ENCODE data around the gene ZNF346. TPM values are rescaled to one million over a fixed set of nuclear protein-coding genes. Genes with fewer than 3 reads are reported as not detected.

Gene ZNF346
- total and polyA plus RNA-seq, 2 of the 13 experiments (the other 11 are each of a cell fraction or from before 2014, with no cell fraction given): 8.6 to 19.4 TPM

DNA sequence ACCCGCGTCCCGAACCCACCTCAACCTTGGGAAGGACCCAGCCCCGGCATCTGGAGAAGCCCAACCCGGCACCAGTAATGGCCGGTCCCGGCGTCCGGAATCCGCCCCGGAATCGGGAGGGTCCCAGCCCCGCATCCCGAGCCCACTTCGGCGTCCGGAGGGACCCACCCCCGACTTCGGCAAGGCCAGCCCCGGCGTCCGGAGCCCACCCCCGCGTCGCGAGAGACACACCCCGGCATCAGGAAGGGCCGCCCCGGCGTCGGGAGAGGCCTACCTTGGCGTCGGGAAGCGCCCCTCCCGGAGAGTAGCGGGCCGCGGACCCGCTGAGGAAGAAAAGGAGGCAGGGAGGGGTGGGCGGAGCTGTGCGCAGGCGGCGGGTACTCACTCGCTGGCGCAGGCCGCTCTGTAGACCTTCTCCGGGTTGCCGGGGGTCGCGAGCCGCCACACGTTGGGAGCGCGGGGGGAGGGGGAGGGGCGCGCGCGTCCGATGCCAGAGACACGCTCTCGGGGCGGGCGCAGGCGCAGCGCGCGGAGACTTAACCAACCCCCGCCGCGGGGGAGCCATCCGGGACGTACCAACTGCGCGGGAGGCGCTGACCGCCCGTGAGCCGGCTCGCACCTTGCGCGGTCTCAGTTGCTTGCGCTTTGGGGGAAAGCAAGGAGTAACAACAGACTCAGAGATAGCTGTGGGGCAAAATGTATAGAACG lies 16.1 kb upstream of the ZNF346 start, which contains the start of gene UIMC1 (continued):
- TF ChIP-seq, protein P1, sequence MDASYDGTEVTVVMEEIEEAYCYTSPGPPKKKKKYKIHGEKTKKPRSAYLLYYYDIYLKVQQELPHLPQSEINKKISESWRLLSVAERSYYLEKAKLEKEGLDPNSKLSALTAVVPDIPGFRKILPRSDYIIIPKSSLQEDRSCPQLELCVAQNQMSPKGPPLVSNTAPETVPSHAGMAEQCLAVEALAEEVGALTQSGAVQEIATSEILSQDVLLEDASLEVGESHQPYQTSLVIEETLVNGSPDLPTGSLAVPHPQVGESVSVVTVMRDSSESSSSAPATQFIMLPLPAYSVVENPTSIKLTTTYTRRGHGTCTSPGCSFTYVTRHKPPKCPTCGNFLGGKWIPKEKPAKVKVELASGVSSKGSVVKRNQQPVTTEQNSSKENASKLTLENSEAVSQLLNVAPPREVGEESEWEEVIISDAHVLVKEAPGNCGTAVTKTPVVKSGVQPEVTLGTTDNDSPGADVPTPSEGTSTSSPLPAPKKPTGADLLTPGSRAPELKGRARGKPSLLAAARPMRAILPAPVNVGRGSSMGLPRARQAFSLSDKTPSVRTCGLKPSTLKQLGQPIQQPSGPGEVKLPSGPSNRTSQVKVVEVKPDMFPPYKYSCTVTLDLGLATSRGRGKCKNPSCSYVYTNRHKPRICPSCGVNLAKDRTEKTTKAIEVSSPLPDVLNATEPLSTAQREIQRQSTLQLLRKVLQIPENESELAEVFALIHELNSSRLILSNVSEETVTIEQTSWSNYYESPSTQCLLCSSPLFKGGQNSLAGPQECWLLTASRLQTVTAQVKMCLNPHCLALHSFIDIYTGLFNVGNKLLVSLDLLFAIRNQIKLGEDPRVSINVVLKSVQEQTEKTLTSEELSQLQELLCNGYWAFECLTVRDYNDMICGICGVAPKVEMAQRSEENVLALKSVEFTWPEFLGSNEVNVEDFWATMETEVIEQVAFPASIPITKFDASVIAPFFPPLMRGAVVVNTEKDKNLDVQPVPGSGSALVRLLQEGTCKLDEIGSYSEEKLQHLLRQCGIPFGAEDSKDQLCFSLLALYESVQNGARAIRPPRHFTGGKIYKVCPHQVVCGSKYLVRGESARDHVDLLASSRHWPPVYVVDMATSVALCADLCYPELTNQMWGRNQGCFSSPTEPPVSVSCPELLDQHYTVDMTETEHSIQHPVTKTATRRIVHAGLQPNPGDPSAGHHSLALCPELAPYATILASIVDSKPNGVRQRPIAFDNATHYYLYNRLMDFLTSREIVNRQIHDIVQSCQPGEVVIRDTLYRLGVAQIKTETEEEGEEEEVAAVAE (CRISPR knock-in tag; IDR thresholded peaks at IDR 0.05; ENCODE audit: borderline replicate concordance): peak; percentile 57; the same call in 1 of the 2 replicates
- TF ChIP-seq, protein P2, sequence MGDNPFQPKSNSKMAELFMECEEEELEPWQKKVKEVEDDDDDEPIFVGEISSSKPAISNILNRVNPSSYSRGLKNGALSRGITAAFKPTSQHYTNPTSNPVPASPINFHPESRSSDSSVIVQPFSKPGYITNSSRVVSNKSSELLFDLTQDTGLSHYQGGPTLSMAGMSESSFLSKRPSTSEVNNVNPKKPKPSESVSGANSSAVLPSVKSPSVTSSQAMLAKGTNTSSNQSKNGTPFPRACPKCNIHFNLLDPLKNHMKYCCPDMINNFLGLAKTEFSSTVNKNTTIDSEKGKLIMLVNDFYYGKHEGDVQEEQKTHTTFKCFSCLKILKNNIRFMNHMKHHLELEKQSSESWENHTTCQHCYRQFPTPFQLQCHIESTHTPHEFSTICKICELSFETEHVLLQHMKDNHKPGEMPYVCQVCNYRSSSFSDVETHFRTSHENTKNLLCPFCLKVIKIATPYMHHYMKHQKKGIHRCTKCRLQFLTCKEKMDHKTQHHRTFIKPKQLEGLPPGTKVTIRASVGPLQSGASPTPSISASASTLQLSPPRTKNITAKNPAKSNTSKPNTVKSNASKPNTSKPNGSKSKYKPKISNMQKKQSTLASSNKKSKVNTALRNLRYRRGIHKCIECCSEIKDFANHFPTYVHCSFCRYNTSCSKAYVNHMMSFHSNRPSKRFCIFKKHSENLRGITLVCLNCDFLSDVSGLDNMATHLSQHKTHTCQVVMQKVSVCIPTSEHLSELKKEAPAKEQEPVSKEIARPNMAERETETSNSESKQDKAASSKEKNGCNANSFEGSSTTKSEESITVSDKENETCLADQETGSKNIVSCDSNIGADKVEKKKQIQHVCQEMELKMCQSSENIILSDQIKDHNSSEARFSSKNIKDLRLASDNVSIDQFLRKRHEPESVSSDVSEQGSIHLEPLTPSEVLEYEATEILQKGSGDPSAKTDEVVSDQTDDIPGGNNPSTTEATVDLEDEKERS (CRISPR knock-in tag; IDR thresholded peaks at IDR 0.05): no peak; the same call in 1 of the 2 replicates
- peak; percentile 63; the same call in 1 of the 2 replicates for TF ChIP-seq ZNF782 (CRISPR knock-in tag; IDR thresholded peaks at IDR 0.05; ENCODE audit: borderline replicate concordance)
- TF ChIP-seq ZNF841 (CRISPR knock-in tag; IDR thresholded peaks at IDR 0.05; ENCODE audit: borderline replicate concordance): no peak
- no peak for TF ChIP-seq ZBTB21 (CRISPR knock-in tag; IDR thresholded peaks at IDR 0.05)
- no peak for TF ChIP-seq CBX2 (IDR thresholded peaks at IDR 0.05; ENCODE audit: low read depth, low read length)
- TF ChIP-seq CBX2 (CRISPR knock-in tag; IDR thresholded peaks at IDR 0.05; ENCODE audit: low read depth): no peak
- peak; percentile 73 for TF ChIP-seq HOXA3 (CRISPR knock-in tag; IDR thresholded peaks at IDR 0.05)
- peak; percentile 37; the same call in 1 of the 2 replicates for TF ChIP-seq NKX3-1 (CRISPR knock-in tag; IDR thresholded peaks at IDR 0.05)
- TF ChIP-seq ESRRA (CRISPR knock-in tag; IDR thresholded peaks at IDR 0.05; ENCODE audit: low read depth): peak; percentile 39; the same call in 1 of the 2 replicates
- no peak; the same call in 1 of the 2 replicates for TF ChIP-seq ZNF530 (CRISPR knock-in tag; IDR thresholded peaks at IDR 0.05; ENCODE audit: low read depth)
- TF ChIP-seq CENPT (CRISPR knock-in tag; IDR thresholded peaks at IDR 0.05; ENCODE audit: low read depth): no peak
- TF ChIP-seq RFXANK (CRISPR knock-in tag; IDR thresholded peaks at IDR 0.05): no peak
- 0 out of 2 replicates have a peak, but pooled peaks have one; percentile 45 for TF ChIP-seq ZNF225 (CRISPR knock-in tag; IDR thresholded peaks at IDR 0.05)
- TF ChIP-seq HNRNPL (IDR thresholded peaks at IDR 0.05; ENCODE audit: low read depth, low read length): no peak
- no peak for TF ChIP-seq MEF2D (CRISPR knock-in tag; IDR thresholded peaks at IDR 0.05)
- TF ChIP-seq, protein P3, sequence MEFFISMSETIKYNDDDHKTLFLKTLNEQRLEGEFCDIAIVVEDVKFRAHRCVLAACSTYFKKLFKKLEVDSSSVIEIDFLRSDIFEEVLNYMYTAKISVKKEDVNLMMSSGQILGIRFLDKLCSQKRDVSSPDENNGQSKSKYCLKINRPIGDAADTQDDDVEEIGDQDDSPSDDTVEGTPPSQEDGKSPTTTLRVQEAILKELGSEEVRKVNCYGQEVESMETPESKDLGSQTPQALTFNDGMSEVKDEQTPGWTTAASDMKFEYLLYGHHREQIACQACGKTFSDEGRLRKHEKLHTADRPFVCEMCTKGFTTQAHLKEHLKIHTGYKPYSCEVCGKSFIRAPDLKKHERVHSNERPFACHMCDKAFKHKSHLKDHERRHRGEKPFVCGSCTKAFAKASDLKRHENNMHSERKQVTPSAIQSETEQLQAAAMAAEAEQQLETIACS (CRISPR knock-in tag; IDR thresholded peaks at IDR 0.05): peak; percentile 91
- 0 out of 2 replicates have a peak, but pooled peaks have one; percentile 73 for TF ChIP-seq ZNF34 (CRISPR knock-in tag; IDR thresholded peaks at IDR 0.05; ENCODE audit: borderline replicate concordance)
- no peak for TF ChIP-seq NFATC3 (CRISPR knock-in tag; IDR thresholded peaks at IDR 0.05)
- TF ChIP-seq TEAD3 (CRISPR knock-in tag; optimal IDR thresholded peaks at IDR 0.05; ENCODE audit: borderline replicate concordance): no peak
- TF ChIP-seq ZNF792 (CRISPR knock-in tag; IDR thresholded peaks at IDR 0.05): no peak
- no peak for TF ChIP-seq GATA4 (IDR thresholded peaks at IDR 0.05; ENCODE audit: borderline replicate concordance, low read depth)
- no peak for TF ChIP-seq MBNL3 (CRISPR knock-in tag; conservative IDR thresholded peaks at IDR 0.05)
